ENCODE results near the gene RCOR3.
A peak's percentile ranks its signal among the peaks of the same experiment; 100 is the strongest.

The RCOR3 gene

GRCh38 chr1:211285196-211285595 is 26.0 kb downstream of the RCOR3 start:
- no peak for DNase-seq (ENCODE audit: extremely low spot score)
- ChIA-PET POLR2A (no interaction called here), CTCF (interaction anchor here (0.7 to 3.3 kb wide), 7 partner anchors 12 to 229 kb away, joined by 3 to 10 read pairs (median 3); no protein-coding TSS in a partner anchor)
- TF ChIP-seq, protein P1, sequence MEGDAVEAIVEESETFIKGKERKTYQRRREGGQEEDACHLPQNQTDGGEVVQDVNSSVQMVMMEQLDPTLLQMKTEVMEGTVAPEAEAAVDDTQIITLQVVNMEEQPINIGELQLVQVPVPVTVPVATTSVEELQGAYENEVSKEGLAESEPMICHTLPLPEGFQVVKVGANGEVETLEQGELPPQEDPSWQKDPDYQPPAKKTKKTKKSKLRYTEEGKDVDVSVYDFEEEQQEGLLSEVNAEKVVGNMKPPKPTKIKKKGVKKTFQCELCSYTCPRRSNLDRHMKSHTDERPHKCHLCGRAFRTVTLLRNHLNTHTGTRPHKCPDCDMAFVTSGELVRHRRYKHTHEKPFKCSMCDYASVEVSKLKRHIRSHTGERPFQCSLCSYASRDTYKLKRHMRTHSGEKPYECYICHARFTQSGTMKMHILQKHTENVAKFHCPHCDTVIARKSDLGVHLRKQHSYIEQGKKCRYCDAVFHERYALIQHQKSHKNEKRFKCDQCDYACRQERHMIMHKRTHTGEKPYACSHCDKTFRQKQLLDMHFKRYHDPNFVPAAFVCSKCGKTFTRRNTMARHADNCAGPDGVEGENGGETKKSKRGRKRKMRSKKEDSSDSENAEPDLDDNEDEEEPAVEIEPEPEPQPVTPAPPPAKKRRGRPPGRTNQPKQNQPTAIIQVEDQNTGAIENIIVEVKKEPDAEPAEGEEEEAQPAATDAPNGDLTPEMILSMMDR (IDR thresholded peaks at IDR 0.05; ENCODE audit: control extremely low read depth, extremely low read depth, low read depth, missing control alignments) = no peak

GRCh38 chr1:211287218-211287617 is 28.1 kb downstream of the RCOR3 start:
- ChIA-PET CTCF (no interaction called here), POLR2A (no interaction called here)
- TF ChIP-seq, protein P1 (IDR thresholded peaks at IDR 0.05; ENCODE audit: control extremely low read depth, extremely low read depth, low read depth, missing control alignments) = no peak
- no peak for DNase-seq (ENCODE audit: extremely low spot score)

GRCh38 chr1:211292411-211292810 is 33.2 kb downstream of the RCOR3 start:
- POLR2A ChIA-PET = no interaction called here
- DNase-seq (ENCODE audit: extremely low spot score) = no peak
- TF ChIP-seq, protein P1 (IDR thresholded peaks at IDR 0.05; ENCODE audit: control extremely low read depth, extremely low read depth, low read depth, missing control alignments) = no peak
- CTCF ChIA-PET = no interaction called here

GRCh38 chr1:211296396-211296795 is 37.2 kb downstream of the RCOR3 start:
- DNase-seq (ENCODE audit: extremely low spot score) = no peak
- ChIA-PET POLR2A (no interaction called here), CTCF (interaction anchor here (1.2 kb wide), 1 partner anchor 27 kb away, joined by 5 read pairs; no protein-coding TSS in a partner anchor)
- TF ChIP-seq, protein P1 (IDR thresholded peaks at IDR 0.05; ENCODE audit: control extremely low read depth, extremely low read depth, low read depth, missing control alignments) = no peak

DNA sequence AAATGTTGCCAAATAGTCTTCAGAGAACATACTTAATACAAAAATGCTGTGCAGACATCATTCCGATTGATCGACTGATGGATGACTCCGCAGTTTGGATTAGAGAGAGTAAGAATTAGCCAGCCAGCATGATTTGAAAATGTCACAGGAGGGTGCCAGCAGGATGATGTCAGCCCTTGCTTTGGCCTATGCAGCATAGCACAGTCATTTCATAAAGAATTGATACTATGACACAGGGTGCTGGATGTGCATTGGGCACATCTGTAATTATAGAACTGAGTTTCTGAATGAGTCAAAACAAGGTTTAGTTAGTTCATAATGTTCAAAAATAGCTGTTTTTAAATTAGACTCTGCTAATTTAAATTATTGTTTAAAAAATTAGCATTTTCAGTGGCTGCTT is 45.9 kb downstream of the RCOR3 start:
- ChIA-PET POLR2A (no interaction called here), CTCF (no interaction called here)
- TF ChIP-seq, protein P1 (IDR thresholded peaks at IDR 0.05; ENCODE audit: control extremely low read depth, extremely low read depth, low read depth, missing control alignments) = no peak
- peak; percentile 44 for DNase-seq (ENCODE audit: extremely low spot score)

DNA sequence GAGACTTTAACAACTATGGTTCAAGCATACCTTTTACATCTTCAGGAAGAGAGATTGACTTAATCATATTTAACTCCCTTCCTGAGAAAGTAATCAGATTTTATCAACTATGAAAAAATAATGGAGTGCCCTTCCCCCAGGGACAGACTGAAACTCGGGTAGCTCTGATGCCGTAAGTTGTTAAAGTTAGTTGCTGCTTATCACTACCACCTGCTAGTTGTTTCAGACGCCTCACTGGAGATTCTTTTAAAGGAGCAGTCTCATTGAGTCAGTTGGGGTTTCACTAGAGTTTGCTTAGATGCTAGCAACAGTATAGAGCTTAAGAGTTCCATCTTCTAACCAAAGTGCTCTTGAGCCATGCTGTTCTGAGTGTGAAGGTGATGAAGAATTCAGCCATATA is 50.5 kb downstream of the RCOR3 start:
- ChIA-PET POLR2A (no interaction called here), CTCF (interaction anchor here (0.7 to 5.7 kb wide), 2 partner anchors 14 to 23 kb away, joined by 3 to 43 read pairs; partner anchors contain the start of gene TRAF5)
- DNase-seq (ENCODE audit: extremely low spot score) = no peak
- TF ChIP-seq, protein P1 (IDR thresholded peaks at IDR 0.05; ENCODE audit: control extremely low read depth, extremely low read depth, low read depth, missing control alignments) = no peak

GRCh38 chr1:211313392-211313791 is 54.2 kb downstream of the RCOR3 start:
- DNase-seq (ENCODE audit: extremely low spot score) = no peak
- ChIA-PET CTCF (interaction anchor here (0.8 to 5.7 kb wide), 3 partner anchors 10 to 68 kb away, joined by 3 to 43 read pairs (median 3); partner anchors contain the start of gene TRAF5), POLR2A (no interaction called here)
- TF ChIP-seq, protein P1 (IDR thresholded peaks at IDR 0.05; ENCODE audit: control extremely low read depth, extremely low read depth, low read depth, missing control alignments) = no peak
